Kidney glomerular epithelial cell (primary cell): Measurements from ENCODE around the gene LRRC15.

Source experiments
- DNase-seq: peaks from one replicate; lab custom pipeline; 2025; lab: John Stamatoyannopoulos, UW

LRRC15 gene

GRCh38 chr3:194332858-194333211, 36.7 kb downstream of the LRRC15 start:
- no peak for DNase-seq

- no peak for DNase-seq
Measured at GRCh38 chr3:194330579-194330978, 39.0 kb downstream of the LRRC15 start.

- DNase-seq, result no peak
Measured at GRCh38 chr3:194330160-194330559, 39.4 kb downstream of the LRRC15 start.

- DNase-seq, result no peak
Measured at GRCh38 chr3:194329583-194329965, 40.0 kb downstream of the LRRC15 start.

- DNase-seq, result no peak
Measured at GRCh38 chr3:194328942-194329582, 40.5 kb downstream of the LRRC15 start.

GRCh38 chr3:194328053-194328657, 41.4 kb downstream of the LRRC15 start:
- DNase-seq, result no peak

GRCh38 chr3:194327218-194328052, 42.1 kb downstream of the LRRC15 start:
- no peak for DNase-seq

- DNase-seq, result no peak
Measured at GRCh38 chr3:194326968-194327217, 42.6 kb downstream of the LRRC15 start.

GRCh38 chr3:194326192-194326967, 43.2 kb downstream of the LRRC15 start:
- no peak for DNase-seq

GRCh38 chr3:194325424-194326153, 44.0 kb downstream of the LRRC15 start:
- no peak for DNase-seq

GRCh38 chr3:194324823-194325327, 44.7 kb downstream of the LRRC15 start:
- DNase-seq, result no peak

GRCh38 chr3:194323785-194324735, 45.5 kb downstream of the LRRC15 start:
- DNase-seq, result no peak

- DNase-seq, result peak; percentile 79
Measured at GRCh38 chr3:194322678-194323211, 46.8 kb downstream of the LRRC15 start.

- no peak for DNase-seq
Measured at GRCh38 chr3:194321693-194322640, 47.6 kb downstream of the LRRC15 start.

GRCh38 chr3:194320744-194321243, 48.7 kb downstream of the LRRC15 start:
- DNase-seq, result no peak

GRCh38 chr3:194320100-194320499, 49.4 kb downstream of the LRRC15 start:
- no peak for DNase-seq

- no peak for DNase-seq
Measured at GRCh38 chr3:194318511-194319161, 50.9 kb downstream of the LRRC15 start.

- DNase-seq, result no peak
Measured at GRCh38 chr3:194316918-194317317, 52.6 kb downstream of the LRRC15 start.
